ENCODE data around the gene RPH3AL. TPM values are rescaled to one million over a fixed set of nuclear protein-coding genes. Genes with fewer than 3 reads are reported as not detected.

The RPH3AL gene
- total and polyA plus RNA-seq, 2 of the 8 experiments (the other 6 are each of a cell fraction or from before 2014, with no cell fraction given), result 5.6 to 5.8 TPM

- H2BK120ac ChIP-seq (replicated peaks; ENCODE audit: low read depth, low read length), result no peak overlapping the region
- no peak overlapping the region for H2BK20ac ChIP-seq (ENCODE audit: low read length)
- H3K79me2 ChIP-seq (ENCODE audit: control insufficient read depth in 1 of 2, insufficient read depth in 2 of 2, low read length in 2 of 2), result no peaks in the 10 kb centered on the region
- H3K56ac ChIP-seq (replicated peaks; ENCODE audit: insufficient read length, low read depth, low read length), result no peak overlapping the region
- H3K79me1 ChIP-seq (ENCODE audit: low read depth, low read length), result no peaks in the 10 kb centered on the region; the same call in 1 of the 2 replicates
- no peak overlapping the region for H4K5ac ChIP-seq (ENCODE audit: insufficient read length, low read depth, low read length)
- H2BK15ac ChIP-seq (ENCODE audit: low read length), result no peak overlapping the region
- POLR2A ChIA-PET (ENCODE audit: partially characterized antibody), result no interaction called here
- H3K23ac ChIP-seq (ENCODE audit: insufficient read length), result no peak overlapping the region
- no peak overlapping the region for H3K14ac ChIP-seq (ENCODE audit: insufficient read length)
- no peak overlapping the region for H4K91ac ChIP-seq (replicated peaks; ENCODE audit: insufficient read length, low read length)
- no peak overlapping the region for H4K8ac ChIP-seq (ENCODE audit: extremely low read depth, insufficient read depth, low read length)
- H2BK12ac ChIP-seq (ENCODE audit: low read depth, low read length), result no peak overlapping the region
- DNase-seq (ENCODE audit: low read depth in 1 of 2, low spot score in 2 of 2) (no peak), FAIRE-seq (no peak)
- H3K4me2 ChIP-seq (ENCODE audit: insufficient read depth in 1 of 2, low read depth in 2 of 2, low read length in 2 of 2), result no peak overlapping the region
- H3K36me3 ChIP-seq (ENCODE audit: control insufficient read depth in 2 of 4, insufficient read depth in 4 of 4, low read length in 3 of 4), result no peaks in the 10 kb centered on the region
- no peak overlapping the region for H2AK5ac ChIP-seq (ENCODE audit: low read depth, low read length)
- no peak overlapping the region for H3K4ac ChIP-seq (replicated peaks; ENCODE audit: insufficient read length, low read depth, low read length)
- CTCF ChIA-PET (ENCODE audit: partially characterized antibody), result interaction anchor here (1.0 to 2.4 kb wide), 3 partner anchors 19 to 43 kb away, joined by 3 to 13 read pairs (median 4); no protein-coding TSS in a partner anchor
- H3K9me3 ChIP-seq (ENCODE audit: insufficient read depth in 2 of 2, low read depth in 1 of 2, low read length in 1 of 2), result peaks cover 0 to 3% of the 10 kb centered on the region in 2 experiments; a peak in 1 of 4 replicates
- H3K18ac ChIP-seq (ENCODE audit: extremely low read depth, low read length), result no peak overlapping the region
- 73% methylated on average over 6 of the region's 6 CpGs; no CpG with 5 or more reads in 1 of the 2 experiments for WGBS, 2 experiments (ENCODE audit: extremely low coverage in 1 of 2, insufficient coverage in 1 of 2, insufficient read length in 1 of 2, insufficient replicate concordance in 2 of 2, low coverage in 1 of 2, low lambda C conversion rate in 2 of 2, missing lambda C conversion rate in 1 of 2)
- no peaks in the 10 kb centered on the region for H4K20me1 ChIP-seq (replicated peaks in 1 of 2; ENCODE audit: control insufficient read depth in 1 of 2, insufficient read depth in 2 of 2, low read length in 2 of 2)
- no peak overlapping the region for H3K4me3 ChIP-seq (ENCODE audit: extremely low read depth in 1 of 4, insufficient read depth in 2 of 4, low read depth in 3 of 4, low read length in 4 of 4)
- H2AFZ ChIP-seq (ENCODE audit: low read length), result no peak overlapping the region
- no peaks in the 10 kb centered on the region for H3K4me1 ChIP-seq (replicated peaks in 1 of 4; ENCODE audit: control insufficient read depth in 3 of 4, insufficient read depth in 4 of 4, low read length in 3 of 4)
- H3K27ac ChIP-seq (ENCODE audit: low read depth, low read length), result no peak overlapping the region
- H3K23me2 ChIP-seq (ENCODE audit: low read depth, low read length), result no peaks in the 10 kb centered on the region
- peaks cover 0 to 2% (median 1%) of the 10 kb centered on the region in 4 experiments; a peak in 2 of 7 replicates for H3K27me3 ChIP-seq (replicated peaks in 1 of 4; ENCODE audit: control insufficient read depth in 3 of 4, extremely low read depth in 1 of 4, insufficient read depth in 3 of 4, low read length in 3 of 4)
- no peak overlapping the region for H2BK5ac ChIP-seq (ENCODE audit: low read depth, low read length)
- H3K9ac ChIP-seq (replicated peaks in 1 of 4; ENCODE audit: extremely low read depth in 1 of 4, low read depth in 3 of 4, low read length in 3 of 4), result no peak overlapping the region
- TF ChIP-seq KDM1A (IDR thresholded peaks at IDR 0.05; ENCODE audit: borderline replicate concordance, low read length) (no peak), TEAD4 (IDR thresholded peaks at IDR 0.05; ENCODE audit: low read depth, low read length) (no peak), CBX8 (IDR thresholded peaks at IDR 0.05; ENCODE audit: borderline replicate concordance, low read depth, low read length) (no peak), SIX5 (IDR thresholded peaks at IDR 0.05; ENCODE audit: low read depth, low read length) (no peak), POLR2AphosphoS5 (IDR thresholded peaks at IDR 0.05; ENCODE audit: low read depth, low read length) (no peak), GTF2F1 (IDR thresholded peaks at IDR 0.05; ENCODE audit: borderline replicate concordance, low read depth, low read length) (no peak), MAX (IDR thresholded peaks at IDR 0.05) (no peak), POU5F1 (IDR thresholded peaks at IDR 0.05; ENCODE audit: low read depth, low read length) (no peak), SP4 (IDR thresholded peaks at IDR 0.05; ENCODE audit: low read length) (no peak), CEBPB (IDR thresholded peaks at IDR 0.05; ENCODE audit: low read depth, low read length) (no peak), TAF7 (optimal IDR thresholded peaks at IDR 0.05; ENCODE audit: borderline replicate concordance, low read depth, low read length) (no peak), TBP (IDR thresholded peaks at IDR 0.05; ENCODE audit: low read depth, low read length) (no peak), CHD1 (IDR thresholded peaks at IDR 0.05; ENCODE audit: low read depth, low read length) (no peak)
- TF ChIP-seq, protein P1, sequence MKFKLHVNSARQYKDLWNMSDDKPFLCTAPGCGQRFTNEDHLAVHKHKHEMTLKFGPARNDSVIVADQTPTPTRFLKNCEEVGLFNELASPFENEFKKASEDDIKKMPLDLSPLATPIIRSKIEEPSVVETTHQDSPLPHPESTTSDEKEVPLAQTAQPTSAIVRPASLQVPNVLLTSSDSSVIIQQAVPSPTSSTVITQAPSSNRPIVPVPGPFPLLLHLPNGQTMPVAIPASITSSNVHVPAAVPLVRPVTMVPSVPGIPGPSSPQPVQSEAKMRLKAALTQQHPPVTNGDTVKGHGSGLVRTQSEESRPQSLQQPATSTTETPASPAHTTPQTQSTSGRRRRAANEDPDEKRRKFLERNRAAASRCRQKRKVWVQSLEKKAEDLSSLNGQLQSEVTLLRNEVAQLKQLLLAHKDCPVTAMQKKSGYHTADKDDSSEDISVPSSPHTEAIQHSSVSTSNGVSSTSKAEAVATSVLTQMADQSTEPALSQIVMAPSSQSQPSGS (IDR thresholded peaks at IDR 0.05; ENCODE audit: low read length), result no peak
These were observed 86.4 kb downstream of the RPH3AL start for GRCh38 chr17:266219-266618.

All from H1 (cell line).